NCI-H748 (cell line): ENCODE results near the gene NLRX1.
"Not testable (repeated sequence)": the region's sequence is repeated elsewhere in the genome, so short reads cannot be mapped to it uniquely, and the experiment has no call there.

Experiments
- DNase-seq: peaks from one replicate; lab custom pipeline; 2025; ENCODE audit not compliant: unreplicated experiment; lab: John Stamatoyannopoulos, UW

Gene NLRX1

GRCh38 chr11:119168471-119169281, at the start of gene NLRX1:
Gene NLRX1, plus strand, starts transcription at chr11:119168725. Its CDS starts 2,679 bp downstream, at chr11:119171404.
- DNase-seq: peak; percentile 76

- no peak for DNase-seq
These were observed 49.6 kb upstream of the NLRX1 start for GRCh38 chr11:119118946-119119345.

GRCh38 chr11:119120639-119121007, 47.9 kb upstream of the NLRX1 start:
- DNase-seq: peak; percentile 55

- peak; percentile 98 for DNase-seq
These were observed 47.3 kb upstream of the NLRX1 start, which contains the start of gene HINFP for GRCh38 chr11:119121008-119121810. Gene HINFP, plus strand, starts transcription at chr11:119121580. Its CDS starts 5,365 bp downstream, at chr11:119126945.

GRCh38 chr11:119121811-119122124, 46.8 kb upstream of the NLRX1 start:
- DNase-seq: no peak

- DNase-seq: no peak
These were observed 42.7 kb upstream of the NLRX1 start for GRCh38 chr11:119125821-119126220.

GRCh38 chr11:119126675-119127268, 41.8 kb upstream of the NLRX1 start:
- no peak for DNase-seq

GRCh38 chr11:119130662-119131061, 37.9 kb upstream of the NLRX1 start:
- DNase-seq: no peak

GRCh38 chr11:119134389-119134978, 34.0 kb upstream of the NLRX1 start:
- no peak for DNase-seq

GRCh38 chr11:119139276-119139675, 29.2 kb upstream of the NLRX1 start:
- DNase-seq: not testable (repeated sequence)

GRCh38 chr11:119144825-119145486, 23.6 kb upstream of the NLRX1 start:
- DNase-seq: peak; percentile 76

- DNase-seq: no peak
These were observed 23.0 kb upstream of the NLRX1 start for GRCh38 chr11:119145551-119145950.

- peak; percentile 6 for DNase-seq
These were observed 20.8 kb upstream of the NLRX1 start for GRCh38 chr11:119147604-119148333.

GRCh38 chr11:119148720-119149017, 19.9 kb upstream of the NLRX1 start:
- DNase-seq: no peak

GRCh38 chr11:119149018-119149785, 19.3 kb upstream of the NLRX1 start, which contains the start of gene ABCG4:
Gene ABCG4, plus strand, starts transcription at chr11:119149052. Its CDS starts 914 bp downstream, at chr11:119149966.
- peak; percentile 40 for DNase-seq

GRCh38 chr11:119149786-119150275, 18.7 kb upstream of the NLRX1 start:
- DNase-seq: no peak

- no peak for DNase-seq
These were observed 16.5 kb upstream of the NLRX1 start for GRCh38 chr11:119152043-119152442.

- DNase-seq: no peak
These were observed 15.9 kb upstream of the NLRX1 start for GRCh38 chr11:119152604-119153003.

GRCh38 chr11:119153049-119153818, 15.3 kb upstream of the NLRX1 start:
- no peak for DNase-seq
